Measurements from ENCODE around the gene BOLA2.
"Not testable (repeated sequence)": the region's sequence is repeated elsewhere in the genome, so short reads cannot be mapped to it uniquely, and the experiment has no call there.

Gene BOLA2

GRCh38 chr16:29454269-29454668 is at the start of gene BOLA2, which contains the start of gene SLX1B:
TSS of gene BOLA2 (minus strand) at chr16:29454351. CDS start at chr16:29454253, 98 bp downstream.
TSS of gene SLX1B (plus strand) at chr16:29454533.
- DNase-seq (ENCODE audit: low read depth in 2 of 2), result not testable (repeated sequence)

DNA sequence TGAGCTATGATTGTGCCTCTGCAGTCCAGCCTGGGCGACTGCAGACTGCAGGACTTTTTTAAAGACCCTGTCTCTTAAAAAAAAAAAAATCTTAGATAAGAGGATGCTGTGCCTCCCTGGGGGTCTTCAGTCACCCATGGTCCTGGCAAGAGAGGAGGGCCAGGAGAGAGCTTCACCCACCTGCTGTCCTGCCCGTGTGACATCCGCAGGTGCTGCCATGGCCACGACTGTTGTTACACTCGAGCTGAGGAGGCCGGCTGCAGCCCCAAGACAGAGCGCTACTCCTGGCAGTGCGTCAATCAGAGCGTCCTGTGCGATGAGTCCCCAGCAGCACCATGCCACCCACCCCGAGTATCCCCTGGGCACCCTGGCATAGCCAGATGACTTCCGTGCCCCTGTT is 28.1 kb upstream of the BOLA2 start:
- not testable (repeated sequence) for DNase-seq (ENCODE audit: low read depth in 2 of 2)

GRCh38 chr16:29472065-29472464 is 17.9 kb upstream of the BOLA2 start:
- DNase-seq (ENCODE audit: low read depth in 2 of 2), result not testable (repeated sequence)

GRCh38 chr16:29469660-29470059 is 15.5 kb upstream of the BOLA2 start:
- peak; percentile 10 to 18 for DNase-seq (ENCODE audit: low read depth in 2 of 2)

GRCh38 chr16:29467654-29468366 is 13.7 kb upstream of the BOLA2 start:
- DNase-seq (ENCODE audit: low read depth in 2 of 2), result not testable (repeated sequence)

DNA sequence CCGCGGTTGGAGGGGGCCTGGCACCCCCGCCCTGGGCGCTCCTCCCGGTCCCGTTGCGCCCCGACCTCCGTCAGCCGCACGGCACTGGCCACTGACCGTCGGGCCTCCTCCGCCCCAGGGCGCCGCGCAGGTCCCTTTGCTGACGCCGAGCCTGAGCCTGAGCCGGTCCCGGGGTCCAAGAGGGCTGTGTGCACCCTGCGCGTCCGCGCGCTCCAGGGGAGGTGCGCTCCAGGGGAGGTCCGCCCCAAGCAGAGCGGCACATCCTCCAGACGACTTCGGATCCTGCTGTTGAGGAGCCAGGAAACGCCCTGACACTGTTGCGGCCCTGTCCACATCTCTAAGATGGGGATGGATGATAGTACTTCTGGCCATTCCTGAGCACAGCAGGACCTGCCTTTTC is 12.8 kb upstream of the BOLA2 start:
- DNase-seq (ENCODE audit: low read depth in 2 of 2), result not testable (repeated sequence)

- DNase-seq (ENCODE audit: low read depth in 2 of 2), result not testable (repeated sequence)
These were observed 12.1 kb upstream of the BOLA2 start for GRCh38 chr16:29465985-29466824.

GRCh38 chr16:29460647-29461030 is 6.5 kb upstream of the BOLA2 start:
- DNase-seq (ENCODE audit: low read depth in 2 of 2), result not testable (repeated sequence)

DNA sequence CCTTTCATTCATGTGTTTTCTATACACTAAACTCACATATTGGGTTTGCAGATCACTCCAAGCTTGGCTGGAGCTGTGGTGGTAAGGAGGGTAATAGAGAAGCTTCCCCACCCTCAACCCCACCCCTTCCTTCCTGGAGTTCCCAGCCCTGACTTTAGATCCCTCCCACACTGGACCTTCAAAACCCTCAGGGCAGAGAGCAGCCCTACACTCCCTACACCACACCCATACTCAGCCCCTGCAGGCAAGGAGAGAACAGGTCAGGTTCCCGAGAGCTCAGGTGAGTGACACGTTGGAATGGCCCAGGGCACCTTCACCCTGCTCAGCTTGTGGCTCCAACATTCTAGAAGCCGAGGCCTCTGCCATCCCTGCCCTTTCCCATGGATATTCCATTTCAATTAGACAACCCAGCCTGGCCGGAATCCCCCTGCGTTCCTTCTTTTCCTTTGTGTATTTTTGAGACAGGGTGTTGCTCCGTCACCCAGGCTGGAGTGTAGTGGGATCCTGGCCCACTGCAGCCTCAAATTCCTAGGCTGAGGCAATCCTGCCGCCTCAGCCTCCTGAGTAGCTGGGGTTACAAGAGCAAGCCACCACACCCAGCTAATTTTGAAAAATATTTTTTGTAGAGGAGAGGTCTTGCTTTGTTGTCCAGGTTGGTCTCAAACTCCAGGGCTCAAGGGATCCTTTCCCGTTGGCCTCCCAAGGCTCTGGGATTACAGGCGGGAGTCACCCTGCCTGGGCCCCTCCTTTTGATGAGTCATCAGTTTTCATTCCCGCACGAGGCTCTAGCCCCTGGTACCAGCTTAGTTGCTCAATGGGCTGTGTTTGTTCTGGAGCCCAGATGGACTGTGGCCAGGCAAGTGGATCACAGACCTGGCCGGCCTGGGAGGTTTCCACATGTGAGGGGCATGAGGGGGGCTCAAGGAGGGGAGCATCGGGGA is 5.8 kb upstream of the BOLA2 start, which contains the start of gene SULT1A4:
Gene SULT1A4 (plus strand): TSS at position 208 of the 941 bp plus-strand sequence. CDS start 1,473 bp downstream, outside the sequence.
- DNase-seq (ENCODE audit: low read depth in 2 of 2), result not testable (repeated sequence)

- not testable (repeated sequence) for DNase-seq (ENCODE audit: low read depth in 2 of 2)
These were observed 3.5 kb upstream of the BOLA2 start for GRCh38 chr16:29457660-29458059.

DNA sequence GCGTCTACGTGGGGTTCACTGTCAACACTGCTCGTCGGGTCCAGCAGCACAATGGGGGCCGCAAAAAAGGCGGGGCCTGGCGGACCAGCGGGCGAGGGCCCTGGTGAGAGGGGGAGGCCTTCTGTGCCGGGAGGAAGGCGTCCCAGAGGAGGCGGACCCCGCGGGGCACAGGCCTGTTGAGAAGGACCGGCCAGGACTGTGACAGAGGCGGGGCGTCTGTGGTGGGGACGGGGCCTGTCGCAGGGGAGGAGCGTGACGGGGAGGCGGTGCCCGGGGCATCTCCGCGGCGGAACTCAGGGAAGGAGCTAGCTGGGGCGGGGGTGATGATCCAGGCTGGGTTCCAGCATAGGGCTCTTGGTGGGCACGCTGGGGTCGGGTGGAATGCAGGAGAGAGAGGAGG is 677 bp upstream of the BOLA2 start:
- DNase-seq (ENCODE audit: low read depth in 2 of 2), result not testable (repeated sequence)

DNA sequence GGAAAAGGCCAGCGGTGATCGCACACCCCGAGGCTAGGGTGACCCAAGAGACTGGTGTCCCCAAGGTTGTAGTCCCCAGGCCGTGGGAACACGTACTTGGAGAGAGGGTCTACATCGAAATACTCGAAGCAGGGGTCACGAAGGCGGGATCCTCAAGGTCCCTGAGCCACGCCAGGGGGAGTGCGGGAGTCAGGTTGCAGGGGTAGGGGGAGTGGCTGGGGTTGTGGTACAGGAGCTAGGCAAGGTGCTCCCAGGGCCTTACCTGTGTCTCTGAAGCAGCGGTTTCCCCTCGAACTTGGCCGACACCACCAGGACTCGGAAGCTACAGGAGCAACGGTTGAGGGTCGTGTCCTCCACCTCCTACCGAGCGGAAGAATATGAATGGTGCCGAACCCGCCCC is 397 bp downstream of the BOLA2 start:
- not testable (repeated sequence) for DNase-seq (ENCODE audit: low read depth in 2 of 2)

DNA sequence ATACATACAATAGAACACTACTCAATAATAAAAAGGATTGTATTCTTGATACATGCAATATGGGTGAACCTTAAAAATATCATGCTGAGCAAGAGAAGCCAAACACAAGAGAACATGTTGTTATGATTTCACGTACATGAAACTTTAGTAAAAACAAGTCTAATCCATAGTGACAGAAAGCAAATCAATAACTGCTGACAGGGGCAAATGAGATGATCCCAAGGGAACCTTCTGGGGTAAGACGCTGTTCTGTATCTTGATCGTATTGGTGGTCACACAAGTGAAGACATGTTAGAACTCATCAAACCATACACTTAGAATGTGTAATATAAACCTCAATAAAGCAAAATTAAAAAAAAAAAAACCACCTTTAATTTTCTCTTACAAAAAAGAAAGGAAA is 28.8 kb downstream of the BOLA2 start:
- not testable (repeated sequence) for DNase-seq (ENCODE audit: low read depth in 2 of 2)

GRCh38 chr16:29423587-29423986 is 30.6 kb downstream of the BOLA2 start:
- DNase-seq (ENCODE audit: low read depth in 2 of 2), result not testable (repeated sequence)

- DNase-seq (ENCODE audit: low read depth in 2 of 2), result not testable (repeated sequence)
These were observed 48.9 kb downstream of the BOLA2 start for GRCh38 chr16:29405249-29405648.
